Stimulated activated CD8-positive, alpha-beta memory T cell treated with anti-CD3 and anti-CD28 coated beads, Interleukin-4, amount 100 ng/mL, for 4 hours (primary cell): ENCODE data around the gene ADAMTSL1.

Experiments used
- DNase-seq, 2 donors: peaks; one replicate each; pipeline ENCODE4 v3.0.0-alpha.2; 2020; ENCODE audit warnings: low read depth in 2 of 2, low spot score in 1 of 2

ADAMTSL1 gene

DNA sequence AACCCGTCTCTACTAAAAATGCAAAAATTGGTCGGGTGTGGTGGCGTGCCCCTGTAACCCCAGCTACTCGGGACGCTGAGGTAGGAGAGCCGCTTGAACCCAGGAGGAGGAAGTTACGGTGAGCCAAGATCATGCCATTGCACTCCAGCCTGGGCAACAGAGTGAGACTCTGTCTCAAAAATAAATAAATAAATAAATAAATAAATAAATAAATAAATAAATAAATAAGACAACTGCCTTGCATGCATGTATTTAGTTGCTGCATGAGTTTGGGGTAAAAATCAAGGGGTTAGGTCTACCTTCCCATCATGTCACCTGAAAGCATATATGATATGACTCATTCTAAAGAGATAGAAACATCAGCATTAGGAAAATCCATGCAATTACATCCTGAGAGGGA lies 254.0 kb downstream of the ADAMTSL1 start:
- DNase-seq: no peak

DNA sequence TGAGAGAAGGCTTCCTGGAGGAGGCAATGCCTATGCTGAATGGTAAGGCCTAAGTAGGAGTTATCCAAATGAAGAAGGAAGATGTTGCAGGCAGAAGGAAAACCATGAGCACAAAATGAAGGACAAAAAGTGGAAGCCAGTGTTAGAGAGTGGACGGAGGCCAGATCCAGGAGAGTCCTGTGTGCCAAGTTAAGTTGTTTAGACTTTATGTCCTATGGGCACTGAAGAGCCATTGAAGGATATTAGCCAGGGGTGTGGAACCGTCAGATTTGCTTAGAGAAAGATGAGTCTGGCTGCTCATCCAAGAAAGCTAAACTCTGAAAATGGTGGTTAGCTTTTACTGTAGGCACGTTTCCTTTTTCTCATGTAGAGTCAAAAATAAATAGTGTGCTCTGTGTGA lies 254.7 kb downstream of the ADAMTSL1 start:
- no peak for DNase-seq

DNA sequence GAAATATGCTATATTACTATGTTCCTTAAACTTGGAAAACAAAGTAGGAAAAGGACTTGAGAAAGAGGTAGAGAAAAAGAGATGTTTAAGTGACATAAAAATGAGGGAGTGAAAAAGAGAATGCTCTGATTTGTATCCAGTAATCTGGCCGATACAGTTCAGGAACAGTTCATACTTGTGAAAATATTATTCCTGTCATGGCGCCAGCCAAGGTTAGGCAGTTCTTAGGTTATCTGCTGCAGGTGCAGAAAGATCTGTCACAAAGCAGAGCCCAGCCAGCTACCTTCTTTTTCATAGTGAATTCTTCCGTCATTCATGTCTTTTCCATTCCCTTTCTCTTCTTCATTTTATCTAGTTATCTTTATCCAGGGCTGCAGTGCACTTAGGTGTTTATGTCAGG lies 256.3 kb downstream of the ADAMTSL1 start:
- DNase-seq: no peak

DNA sequence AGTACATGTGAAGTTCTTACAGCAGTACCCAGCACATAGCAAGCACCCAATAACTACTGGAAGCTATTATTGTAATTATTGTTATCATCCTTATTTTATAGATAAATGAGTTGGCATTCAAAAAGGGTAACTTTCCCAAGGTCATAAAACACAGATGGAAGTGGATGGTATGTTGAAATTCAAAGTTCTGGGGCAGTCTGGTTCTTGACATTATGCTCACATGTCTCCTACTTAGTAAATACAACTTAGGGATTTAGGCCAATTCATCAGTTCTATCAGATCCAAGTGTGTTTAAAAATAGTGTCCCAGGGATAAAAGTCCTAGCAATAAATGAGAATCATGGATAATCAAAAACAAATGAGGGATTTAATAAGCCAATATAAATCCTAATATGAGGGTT lies 265.2 kb downstream of the ADAMTSL1 start:
- DNase-seq: no peak

DNA sequence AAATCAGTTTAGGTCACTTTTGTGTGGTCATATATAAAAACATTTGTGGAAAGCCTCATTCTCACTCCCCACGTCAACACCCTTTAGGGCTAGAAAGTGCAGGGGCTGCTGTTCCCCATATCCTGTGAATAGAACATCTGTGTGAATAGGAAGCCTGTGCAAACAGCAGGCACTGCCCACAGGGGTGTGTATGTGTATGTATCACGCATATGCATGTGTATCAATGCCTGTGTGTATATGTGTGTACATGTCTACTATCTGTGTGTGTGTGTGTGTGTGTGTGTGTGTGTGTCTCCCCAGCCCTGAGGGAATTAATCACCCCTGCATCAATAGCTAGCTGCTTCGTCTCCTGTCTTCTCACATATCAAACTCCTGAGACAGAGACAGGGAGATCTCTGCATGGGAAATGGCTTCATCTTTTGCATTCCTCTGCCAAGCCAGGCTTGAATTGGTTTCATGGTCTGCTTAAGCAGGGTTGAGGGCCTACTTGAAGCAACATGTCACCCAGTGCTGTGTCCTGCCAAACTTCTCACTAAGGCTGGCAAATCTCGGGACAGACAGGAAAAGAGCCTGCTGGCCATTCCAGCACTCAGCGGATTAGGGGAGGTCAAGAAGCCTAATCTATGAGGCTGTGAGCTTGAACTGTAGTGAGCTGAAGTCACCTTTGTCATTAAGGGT lies 265.8 kb downstream of the ADAMTSL1 start:
- DNase-seq: no peak

DNA sequence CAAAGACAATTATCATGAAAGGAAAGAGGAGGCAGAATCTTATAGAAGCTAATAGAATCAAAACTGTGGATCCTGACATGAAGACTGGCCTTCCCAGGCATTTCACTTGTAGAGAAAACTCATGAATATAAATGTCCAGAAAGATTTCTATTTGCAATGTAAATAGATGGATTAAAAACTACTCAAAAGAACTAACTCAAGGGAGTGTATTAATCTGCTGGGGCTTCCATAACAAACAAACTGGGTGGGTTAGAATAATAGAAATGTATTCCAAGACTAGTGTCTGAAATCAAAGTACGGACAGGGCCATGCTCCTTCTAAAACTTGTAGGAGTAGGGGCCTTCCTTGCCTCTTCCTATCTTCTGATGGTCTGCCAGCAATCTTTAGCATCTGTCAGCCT lies 267.4 kb downstream of the ADAMTSL1 start:
- DNase-seq: no peak

DNA sequence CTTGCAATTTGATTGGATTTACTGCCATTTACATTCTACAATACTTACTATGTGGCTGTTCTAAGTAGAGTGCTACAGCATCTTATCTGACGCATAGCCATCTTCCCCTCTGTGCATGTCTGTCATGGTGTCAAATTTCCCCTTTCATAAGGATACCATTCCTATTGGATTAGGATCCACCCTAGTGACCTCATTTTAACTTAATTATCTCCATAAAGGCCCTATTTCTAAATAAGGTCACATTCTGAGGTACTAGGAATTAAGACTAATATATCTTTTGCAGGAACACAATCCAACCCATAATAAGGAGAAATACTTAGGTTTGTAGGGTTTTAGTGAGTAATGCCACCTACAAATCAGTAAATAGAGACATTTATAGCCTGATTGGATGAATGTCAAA lies 268.0 kb downstream of the ADAMTSL1 start:
- DNase-seq: no peak

DNA sequence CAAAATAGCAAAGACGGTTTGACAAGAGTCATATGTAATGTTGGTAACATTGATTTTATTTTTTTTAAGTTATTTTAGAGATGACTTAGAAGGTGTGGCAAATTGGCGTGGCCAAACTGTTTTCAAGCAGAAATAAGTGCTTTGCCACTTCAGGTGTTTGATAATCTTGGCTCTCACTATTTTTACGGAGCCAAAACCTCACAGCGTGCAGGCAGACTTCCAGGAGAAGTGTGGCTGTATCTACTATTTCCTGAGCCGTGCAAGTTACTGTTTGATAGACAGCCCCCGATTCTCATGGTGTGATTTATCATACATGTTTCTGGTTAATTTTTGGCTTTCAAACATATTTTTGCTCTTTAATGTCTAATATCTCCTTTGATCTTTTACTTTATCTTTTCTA lies 269.5 kb downstream of the ADAMTSL1 start:
- DNase-seq: no peak

DNA sequence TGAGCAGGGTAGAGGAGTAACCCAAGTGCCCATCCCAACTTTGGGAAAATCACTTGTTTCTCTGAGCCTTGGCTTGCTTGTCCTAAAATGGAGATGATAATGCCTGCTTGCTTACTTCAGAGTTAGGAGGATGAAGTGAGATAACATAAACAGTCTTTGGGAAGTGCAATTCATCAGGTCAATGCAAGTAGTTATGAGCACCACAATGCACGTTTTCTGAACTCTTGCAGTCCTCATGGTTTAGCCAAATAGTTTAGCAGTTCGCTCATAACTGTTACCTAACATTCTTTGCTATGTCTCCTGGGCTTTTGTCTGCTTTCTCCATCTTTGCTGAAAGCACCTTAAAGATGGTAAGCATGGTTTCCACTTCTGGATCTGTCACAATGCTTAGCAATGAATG lies 270.0 kb downstream of the ADAMTSL1 start:
- DNase-seq: no peak

DNA sequence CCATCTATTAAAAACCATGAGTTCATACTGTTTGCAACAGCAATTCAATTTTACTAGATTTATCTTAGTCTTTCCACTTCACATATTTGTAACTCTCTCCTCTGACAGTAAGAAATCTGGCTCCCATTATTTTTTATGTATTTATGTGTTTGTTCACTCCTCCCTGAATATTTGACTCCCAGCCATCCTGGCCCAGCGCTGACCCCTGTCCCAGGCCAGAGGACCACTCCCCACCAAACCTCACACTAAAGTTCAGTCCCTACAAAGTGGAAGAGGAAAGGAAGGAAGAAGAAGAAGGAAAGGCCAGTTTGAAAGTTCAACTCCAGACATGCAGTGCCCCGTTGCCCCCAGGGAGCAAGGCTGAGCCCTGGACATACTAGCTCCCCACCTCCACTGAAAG lies 271.8 kb downstream of the ADAMTSL1 start:
- DNase-seq: no peak

DNA sequence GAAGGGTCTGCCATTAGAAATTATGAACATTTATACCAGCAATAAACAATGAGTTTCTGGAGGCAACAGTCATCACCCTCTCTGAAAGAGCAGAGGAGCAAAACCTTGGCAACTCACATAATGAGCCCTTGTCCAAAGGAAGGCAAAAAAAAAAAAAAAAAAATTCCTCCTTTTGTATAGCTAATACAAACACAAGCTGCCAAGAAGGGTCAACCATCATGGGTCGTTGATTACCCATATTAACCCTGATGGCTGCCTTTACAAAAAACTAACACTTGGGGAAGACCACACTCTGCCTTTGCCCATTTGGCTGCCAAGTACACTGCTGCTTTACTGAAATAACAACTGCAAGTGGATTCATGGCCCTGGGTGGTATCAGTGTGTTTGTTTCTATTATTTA lies 272.7 kb downstream of the ADAMTSL1 start:
- no peak for DNase-seq

DNA sequence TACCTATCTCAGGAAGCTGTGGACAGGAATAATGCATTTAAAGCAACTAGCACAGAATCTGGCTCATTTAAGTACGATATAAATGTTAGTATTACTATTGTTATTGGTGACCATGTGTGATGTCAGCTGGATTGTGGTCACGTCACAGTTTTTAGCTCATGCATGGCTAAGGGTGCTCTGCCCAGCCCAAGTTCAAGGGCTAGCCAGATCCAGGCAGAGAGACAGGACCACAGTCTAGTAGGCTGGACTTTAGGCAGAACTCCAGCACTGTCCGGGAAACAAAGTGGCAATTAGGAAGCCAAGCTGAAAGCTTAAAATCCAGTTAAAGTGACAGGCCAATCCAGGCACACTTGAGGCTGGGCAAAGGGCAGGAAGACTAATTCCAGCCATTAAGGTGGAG lies 273.6 kb downstream of the ADAMTSL1 start:
- DNase-seq: no peak

DNA sequence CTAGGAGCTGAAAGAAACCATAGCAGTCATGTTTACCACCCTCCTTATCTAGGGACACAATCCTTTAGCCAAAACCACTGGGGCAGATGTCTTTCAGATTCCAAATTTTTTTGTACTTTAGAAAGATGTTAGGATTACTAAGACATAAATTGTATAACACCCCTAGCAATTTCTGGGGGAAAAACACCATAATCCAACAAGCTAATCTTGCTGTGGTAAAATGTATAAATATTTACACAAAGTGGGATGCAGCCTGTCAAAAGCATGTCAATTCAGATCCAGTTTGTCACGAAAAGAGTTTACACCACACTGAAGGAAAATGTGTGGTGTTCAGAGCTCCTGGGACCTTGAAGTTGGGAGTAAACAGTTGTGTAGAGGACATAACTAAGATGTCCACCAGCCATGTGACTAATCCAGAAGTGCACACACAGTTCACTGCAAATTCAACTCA lies 274.3 kb downstream of the ADAMTSL1 start:
- no peak for DNase-seq

DNA sequence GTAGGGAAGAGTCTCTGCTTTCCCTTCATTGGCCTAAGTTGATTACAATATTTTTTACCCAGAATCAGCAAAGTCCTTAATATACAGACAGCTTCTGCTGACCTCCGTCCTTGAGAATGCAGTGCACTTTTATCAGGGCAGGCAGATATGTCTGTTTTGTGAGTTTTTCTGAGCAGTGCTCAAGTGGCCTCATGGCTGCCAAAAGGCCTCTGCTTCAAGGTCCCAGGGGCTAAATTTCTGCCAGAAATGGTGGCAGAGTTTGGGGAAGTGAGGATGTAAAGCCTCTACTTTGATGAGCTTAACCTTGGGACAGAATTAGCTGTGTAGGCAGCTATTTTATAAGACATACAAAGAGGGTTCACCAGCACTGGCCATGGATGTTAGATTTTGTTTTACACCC lies 275.8 kb downstream of the ADAMTSL1 start:
- DNase-seq: no peak

DNA sequence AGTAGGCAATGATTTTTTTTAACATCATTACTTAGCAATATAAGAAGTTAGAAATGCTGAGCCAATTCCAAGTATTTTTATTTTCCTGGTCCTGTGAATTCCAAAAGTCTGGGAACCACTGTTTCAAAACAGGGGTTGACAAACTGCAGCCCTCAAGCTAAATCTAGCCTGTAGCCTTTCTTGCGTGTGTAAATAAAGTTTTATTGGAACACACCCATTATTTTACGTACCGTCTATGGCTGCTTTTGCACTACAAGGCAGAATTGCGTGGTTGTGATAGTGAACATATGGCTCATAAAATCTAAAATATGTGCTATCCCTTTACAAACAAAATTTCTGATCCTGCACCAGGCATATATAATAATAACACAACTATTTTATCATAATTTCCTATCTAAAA lies 280.0 kb downstream of the ADAMTSL1 start:
- DNase-seq: no peak

DNA sequence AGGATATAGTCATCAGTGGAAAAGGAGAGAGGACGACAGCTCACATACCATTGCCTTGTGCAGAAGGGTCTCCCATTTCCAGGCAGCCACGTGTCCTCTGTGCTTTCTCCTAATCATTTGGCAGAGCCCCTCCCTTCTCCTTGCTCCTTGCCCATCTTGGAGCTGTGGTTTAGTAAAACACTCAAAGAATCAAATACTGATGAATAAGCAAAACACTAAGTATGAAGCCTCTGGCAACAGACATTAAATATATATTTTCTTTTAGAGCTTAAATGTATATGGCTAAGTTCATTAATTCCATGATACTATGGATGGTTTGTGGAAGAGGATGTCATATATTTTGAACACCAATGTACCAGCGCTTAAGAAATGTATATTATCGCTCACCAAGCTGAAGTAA lies 280.6 kb downstream of the ADAMTSL1 start:
- DNase-seq: no peak

DNA sequence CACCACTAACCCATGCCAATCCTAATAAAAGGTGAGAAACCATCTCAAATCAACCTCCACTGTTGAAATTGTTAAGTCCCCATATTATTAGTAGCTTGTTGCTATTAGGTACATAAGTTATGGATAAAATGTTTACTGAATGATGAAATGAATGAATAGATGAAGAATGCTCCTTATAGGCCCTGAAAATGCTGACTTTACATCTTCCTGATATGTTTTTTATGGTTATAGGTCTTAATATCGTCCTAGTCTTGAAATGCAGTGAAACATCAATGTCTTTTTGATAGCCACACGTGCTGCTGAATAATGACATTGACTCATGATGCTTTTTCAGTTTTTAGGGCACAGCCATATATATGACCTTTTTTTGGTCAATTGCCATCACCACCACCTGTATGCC lies 281.3 kb downstream of the ADAMTSL1 start:
- no peak for DNase-seq

DNA sequence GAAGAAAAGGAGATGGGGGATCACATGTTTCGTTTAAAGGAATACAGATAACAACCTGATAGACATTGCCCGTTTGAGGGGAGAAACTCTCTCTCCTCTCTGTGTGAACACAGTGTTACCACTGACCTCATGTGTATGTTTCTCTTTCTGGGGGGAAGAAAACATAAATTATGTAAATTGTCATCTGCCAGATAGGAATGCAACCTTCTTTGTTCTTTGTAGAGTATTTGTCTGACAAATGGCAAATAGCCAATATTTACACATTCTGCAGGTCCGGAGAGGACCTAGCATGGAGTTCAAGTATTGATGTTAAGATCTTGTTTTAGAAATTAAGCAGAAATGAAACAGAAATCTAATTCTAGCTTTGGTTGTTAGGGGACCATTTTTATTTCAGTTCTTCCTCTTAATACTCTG lies 282.8 kb downstream of the ADAMTSL1 start:
- no peak for DNase-seq

DNA sequence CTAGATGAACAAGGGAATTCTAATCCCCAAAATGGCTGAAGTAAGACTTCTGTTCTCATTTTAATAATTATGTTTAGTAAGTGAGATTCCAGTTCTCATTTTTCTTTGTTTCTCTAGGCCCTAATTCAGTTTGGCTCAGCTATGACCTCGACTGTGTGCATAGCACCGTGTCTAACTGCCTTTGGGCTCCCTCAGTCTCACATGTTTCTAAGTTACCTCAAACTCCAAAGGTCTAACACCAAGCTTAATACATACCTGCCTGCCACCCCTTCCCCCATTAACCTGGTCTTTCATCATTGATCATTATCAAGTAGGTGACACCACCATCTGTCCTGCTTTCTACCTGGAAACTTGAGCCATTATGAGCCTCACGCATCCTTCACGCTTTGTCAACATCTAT lies 285.9 kb downstream of the ADAMTSL1 start:
- no peak for DNase-seq

DNA sequence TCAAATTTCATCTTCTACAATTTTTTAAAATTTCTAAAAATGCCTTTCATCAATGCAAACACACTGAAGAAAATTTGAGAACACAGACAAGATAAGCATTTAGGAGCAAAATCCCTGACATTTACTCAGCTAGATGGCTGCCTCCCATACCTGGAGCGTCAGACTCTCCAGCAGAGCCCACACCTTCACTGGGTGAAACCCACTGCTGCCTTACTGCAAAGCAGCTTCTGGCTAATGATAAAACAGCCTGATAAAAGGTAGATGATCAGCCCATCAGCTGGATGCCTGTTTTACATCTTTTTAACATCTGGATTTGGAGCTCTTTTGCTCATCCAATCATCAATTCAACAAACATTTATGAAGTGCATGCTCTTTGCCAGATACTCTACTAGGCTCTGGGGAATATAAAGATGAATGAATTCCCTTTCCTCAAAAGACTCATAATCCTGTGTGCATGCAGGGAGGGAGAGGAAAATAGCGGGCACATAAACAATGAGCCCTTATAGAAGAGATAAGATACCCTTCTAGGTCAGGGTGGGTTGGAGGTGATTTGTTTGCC lies 287.9 kb downstream of the ADAMTSL1 start:
- no peak for DNase-seq

DNA sequence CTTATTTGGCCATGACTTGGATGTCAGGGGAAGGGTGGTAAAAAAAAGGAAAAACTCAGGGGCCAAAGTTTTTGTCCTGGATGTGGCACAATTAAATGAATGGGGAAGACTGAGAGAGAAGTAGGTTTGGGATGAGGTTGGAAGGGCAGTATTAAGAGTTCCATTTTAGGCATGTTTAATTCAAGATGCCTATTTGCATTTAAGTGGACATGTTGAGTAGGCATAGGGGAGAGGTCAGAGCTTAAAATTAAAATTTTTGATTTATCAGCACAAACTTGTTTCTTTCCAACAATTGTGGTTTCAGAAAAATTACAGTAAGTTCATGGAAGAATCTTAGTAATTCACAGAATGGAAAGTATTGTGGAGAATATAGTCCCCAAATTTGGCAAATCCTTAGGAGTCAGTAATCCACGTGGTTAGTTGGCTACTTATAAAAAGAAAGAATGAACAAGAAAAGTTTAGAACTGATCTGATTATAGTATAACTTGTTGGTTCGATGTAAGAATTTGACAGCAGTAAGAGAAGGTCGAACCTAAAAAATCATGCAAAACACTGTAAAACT lies 293.1 kb downstream of the ADAMTSL1 start:
- no peak for DNase-seq

DNA sequence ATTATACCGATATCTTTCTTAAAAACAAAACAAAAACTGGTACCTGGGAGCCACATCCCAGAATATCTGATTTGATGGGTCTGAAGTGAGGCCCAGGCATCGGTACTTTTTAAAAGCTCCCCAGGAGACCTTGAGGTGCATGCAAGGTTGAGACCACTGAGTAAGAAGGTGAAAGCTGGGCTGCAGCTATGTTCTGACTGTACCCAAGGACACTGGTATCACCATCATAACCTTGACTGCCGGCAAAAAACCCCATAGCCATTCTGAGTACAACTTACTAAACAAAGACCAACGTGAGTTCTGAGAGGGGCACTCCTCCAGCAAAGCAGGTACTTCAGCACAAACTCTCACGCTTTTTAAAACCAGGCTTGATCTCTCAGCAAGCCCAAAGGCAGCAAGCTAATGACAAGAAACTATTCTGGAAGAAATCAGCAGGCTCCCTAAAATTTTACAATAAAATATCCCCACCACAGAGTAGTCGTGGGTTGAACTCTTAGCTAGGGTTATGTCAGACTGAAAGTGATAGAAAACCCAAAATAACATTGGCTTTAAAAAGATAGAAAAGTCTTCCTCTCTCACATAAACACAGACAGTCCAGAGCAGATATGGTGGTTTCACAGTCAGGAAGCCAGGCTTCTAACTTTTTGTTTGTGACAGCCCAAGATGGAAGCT lies 295.1 kb downstream of the ADAMTSL1 start:
- DNase-seq: no peak
